Subcutaneous abdominal adipose tissue (tissue), 5 donors: Measurements from ENCODE around the gene NAB1.
A peak's percentile ranks its signal among the peaks of the same experiment; 100 is the strongest.

Experiments used
- H3K27ac ChIP-seq: one replicate; pipeline ENCODE4 v1.7.0; 2013; ENCODE audit warnings: low read depth, mild to moderate bottlenecking, inconsistent platforms, low read length, moderate library complexity
- H3K27me3 ChIP-seq, 5 donors: one replicate each; pipeline ENCODE4 v1.7.0; 2013; ENCODE audit warnings: low read length in 5 of 5, inconsistent platforms in 1 of 5; ENCODE audit not compliant: control insufficient read depth in 5 of 5, insufficient read depth in 4 of 5
- H3K36me3 ChIP-seq, 5 donors: one replicate each; pipeline ENCODE4 v1.7.0; 2013; ENCODE audit warnings: low read length in 5 of 5; ENCODE audit not compliant: control insufficient read depth in 5 of 5, insufficient read depth in 5 of 5
- H3K4me1 ChIP-seq, 5 donors: one replicate each; pipeline ENCODE4 v1.7.0; 2013; ENCODE audit warnings: low read length in 5 of 5, mild to moderate bottlenecking in 3 of 5, moderate library complexity in 1 of 5; ENCODE audit not compliant: control insufficient read depth in 5 of 5, insufficient read depth in 5 of 5
- H3K4me3 ChIP-seq, 5 donors: one replicate each; pipeline ENCODE4 v1.7.0; 2013; ENCODE audit warnings: low read length in 5 of 5, low read depth in 1 of 5
- H3K9ac ChIP-seq, 5 donors: one replicate each; pipeline ENCODE4 v1.7.0; 2013; ENCODE audit warnings: low read length in 5 of 5, mild to moderate bottlenecking in 4 of 5, moderate library complexity in 3 of 5
- H3K9me3 ChIP-seq, 5 donors: one replicate each; pipeline ENCODE4 v1.7.0; 2013; ENCODE audit warnings: low read length in 5 of 5; ENCODE audit not compliant: control insufficient read depth in 5 of 5
- donor health status: healthy.
- donor health status: healthy.
- donor health status: healthy.
- donor health status: healthy.
- donor health status: healthy.

NAB1 gene

DNA sequence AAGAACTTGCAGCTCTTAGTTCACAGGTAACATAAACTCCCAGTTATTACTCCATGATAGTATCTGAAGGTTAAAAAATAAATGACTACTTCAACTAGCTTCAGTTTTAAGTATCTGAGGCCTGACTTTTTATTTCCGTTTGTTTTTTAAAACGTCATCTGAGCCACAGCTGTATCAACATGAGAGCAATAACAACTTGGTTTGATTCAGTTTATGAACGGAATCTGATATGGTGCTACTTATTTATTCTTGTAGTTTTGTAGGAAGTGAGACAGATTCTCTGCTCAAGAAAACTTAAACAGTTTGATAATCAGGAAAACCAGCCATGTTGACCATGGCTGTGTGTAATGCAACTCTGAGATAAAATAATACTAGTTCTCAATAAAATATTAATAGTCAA, 34.9 kb downstream of the NAB1 start:
- Histone ChIP-seq H3K4me3 (no peak overlapping the region), H3K27ac (no peak overlapping the region), H3K9me3 (no peaks in the 10 kb centered on the region), H3K9ac (peak overlapping the region in 1 of 5 donors; percentile 30), H3K36me3 (peaks cover 24 to 53% (median 30%) of the 10 kb centered on the region in 5 donors), H3K4me1 (no peaks in the 10 kb centered on the region), H3K27me3 (no peaks in the 10 kb centered on the region)

DNA sequence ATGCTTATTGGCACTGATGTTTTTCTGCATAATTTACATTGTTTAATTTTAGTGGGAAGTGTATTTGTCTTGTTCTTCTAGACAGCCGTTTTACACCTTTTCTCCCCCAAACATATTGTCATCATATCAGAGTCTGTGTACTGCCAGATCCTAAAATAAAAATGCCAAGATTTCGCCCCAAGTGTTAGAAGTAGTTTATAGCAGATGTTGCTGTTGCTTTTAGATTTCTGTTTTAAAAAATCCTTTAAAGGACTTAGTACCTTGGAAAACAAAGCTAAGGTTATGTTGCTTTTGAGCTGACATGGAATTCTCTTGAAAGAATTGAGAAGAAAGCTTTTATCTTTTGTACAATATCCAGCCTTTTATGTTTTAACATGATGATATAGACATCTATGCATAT, 36.0 kb downstream of the NAB1 start:
- no peaks in the 10 kb centered on the region for H3K27me3 ChIP-seq
- H3K4me1 ChIP-seq: no peaks in the 10 kb centered on the region
- H3K9me3 ChIP-seq: no peaks in the 10 kb centered on the region
- peaks cover 21 to 50% (median 36%) of the 10 kb centered on the region in 5 donors for H3K36me3 ChIP-seq
- no peak overlapping the region for H3K9ac ChIP-seq
- H3K27ac ChIP-seq: no peak overlapping the region
- H3K4me3 ChIP-seq: no peak overlapping the region

DNA sequence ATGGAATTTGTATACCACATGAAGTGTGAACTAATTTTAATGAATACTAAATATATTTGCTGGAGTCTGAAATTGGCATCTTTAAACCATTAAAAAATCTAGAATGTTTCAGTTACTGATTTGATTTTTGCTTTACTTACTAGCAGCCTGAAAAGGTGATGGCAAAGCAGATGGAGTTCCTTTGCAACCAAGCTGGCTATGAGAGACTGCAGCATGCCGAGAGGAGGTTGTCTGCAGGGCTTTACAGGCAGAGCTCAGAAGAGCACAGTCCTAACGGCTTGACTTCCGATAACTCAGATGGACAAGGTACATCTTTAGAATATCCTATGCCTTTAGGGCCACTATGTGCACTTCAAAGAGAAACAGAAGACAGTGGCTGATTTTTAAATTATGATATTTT, 36.5 kb downstream of the NAB1 start:
- peaks cover 21 to 52% (median 36%) of the 10 kb centered on the region in 5 donors for H3K36me3 ChIP-seq

DNA sequence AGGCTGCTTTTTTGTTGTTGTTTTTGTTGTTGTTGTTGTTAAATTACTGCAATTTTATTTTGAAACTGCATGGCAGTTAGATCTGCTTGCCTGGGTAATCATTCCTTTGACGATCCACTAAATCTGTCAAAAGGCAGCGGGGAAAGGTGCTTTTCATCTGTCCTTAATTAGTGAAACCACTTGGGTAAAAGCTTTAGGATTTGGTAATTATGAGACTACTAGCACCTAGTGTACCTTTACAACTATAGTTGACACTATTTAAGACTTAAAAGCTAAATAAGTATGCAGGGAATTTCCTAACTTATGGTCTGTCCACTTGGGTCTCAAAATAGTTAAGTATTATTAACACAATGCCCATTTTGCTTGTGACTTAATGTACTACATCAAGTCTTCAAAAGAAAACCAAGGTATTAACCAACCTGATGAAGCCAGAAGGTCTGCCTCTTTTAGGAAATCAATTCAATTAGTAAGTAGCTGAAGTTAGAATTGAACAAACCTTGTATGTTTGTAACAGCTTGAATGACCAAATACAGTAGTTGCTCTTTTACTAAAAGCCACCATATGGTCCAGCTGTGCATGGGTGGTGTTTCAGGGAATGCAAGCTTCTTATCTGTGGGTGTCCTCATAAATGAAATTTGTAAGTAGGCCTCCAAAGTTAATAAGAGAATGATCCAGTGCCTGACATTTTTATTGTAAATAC, 44.8 kb downstream of the NAB1 start:
- Histone ChIP-seq H3K4me3 (no peak overlapping the region), H3K4me1 (peaks cover 0 to 3% (median 0%) of the 10 kb centered on the region in 5 donors), H3K9ac (no peak overlapping the region), H3K27me3 (no peaks in the 10 kb centered on the region), H3K9me3 (no peaks in the 10 kb centered on the region), H3K27ac (no peak overlapping the region), H3K36me3 (peaks cover 9 to 38% (median 28%) of the 10 kb centered on the region in 5 donors)

More for the DNA sequence above, 36.5 kb downstream of the NAB1 start:
- Histone ChIP-seq H3K4me3 (no peak overlapping the region), H3K4me1 (no peaks in the 10 kb centered on the region), H3K27ac (no peak overlapping the region), H3K9me3 (no peaks in the 10 kb centered on the region), H3K27me3 (no peaks in the 10 kb centered on the region), H3K9ac (no peak overlapping the region)

DNA sequence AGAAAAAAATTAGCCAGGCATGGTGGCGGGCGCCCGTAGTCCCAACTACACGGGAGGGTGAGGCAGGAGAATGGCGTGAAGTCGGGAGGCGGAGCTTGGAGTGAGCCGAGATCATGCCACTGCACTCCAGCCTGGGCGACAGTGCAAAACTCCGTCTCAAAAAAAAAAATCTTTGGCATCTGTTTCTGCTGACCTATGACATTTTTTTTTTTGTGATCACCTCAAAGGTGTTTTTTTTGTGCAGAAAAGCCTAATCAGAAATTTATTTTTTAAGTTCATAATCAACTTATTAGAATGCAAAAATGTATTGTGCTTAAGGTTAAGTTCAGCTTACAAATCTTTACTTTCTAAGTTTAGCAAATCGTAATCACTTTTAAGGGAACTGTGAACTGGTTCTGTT, 45.6 kb downstream of the NAB1 start:
- Histone ChIP-seq H3K27me3 (no peaks in the 10 kb centered on the region), H3K36me3 (peaks cover 9 to 38% (median 22%) of the 10 kb centered on the region in 5 donors), H3K4me3 (no peak overlapping the region), H3K4me1 (peaks cover 0 to 3% (median 0%) of the 10 kb centered on the region in 5 donors), H3K9ac (no peak overlapping the region), H3K9me3 (no peaks in the 10 kb centered on the region), H3K27ac (no peak overlapping the region)

DNA sequence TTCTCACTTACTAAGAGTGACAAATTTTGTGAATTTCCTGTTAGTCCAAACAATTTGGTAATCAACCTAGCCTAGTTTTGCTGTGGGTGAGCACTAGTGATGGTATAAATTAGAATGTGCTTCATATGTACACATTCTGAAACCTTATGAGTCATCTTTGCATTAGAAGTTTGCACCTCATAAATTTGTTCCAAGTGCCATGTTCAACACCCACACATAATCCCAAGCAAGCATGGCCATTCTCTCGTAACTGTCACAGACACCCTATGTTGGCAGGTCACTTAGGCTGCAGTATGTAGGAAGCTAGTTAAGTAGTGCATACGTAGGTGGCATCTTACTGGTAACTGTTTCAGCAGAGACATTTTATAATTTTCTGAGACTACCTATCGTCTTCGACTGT, 46.9 kb downstream of the NAB1 start:
- no peak overlapping the region for H3K27ac ChIP-seq
- H3K9me3 ChIP-seq: no peaks in the 10 kb centered on the region
- H3K4me1 ChIP-seq: peaks cover 0 to 3% (median 0%) of the 10 kb centered on the region in 5 donors
- H3K27me3 ChIP-seq: no peaks in the 10 kb centered on the region
- H3K9ac ChIP-seq: no peak overlapping the region
- H3K4me3 ChIP-seq: no peak overlapping the region
- peaks cover 9 to 29% (median 14%) of the 10 kb centered on the region in 5 donors for H3K36me3 ChIP-seq

DNA sequence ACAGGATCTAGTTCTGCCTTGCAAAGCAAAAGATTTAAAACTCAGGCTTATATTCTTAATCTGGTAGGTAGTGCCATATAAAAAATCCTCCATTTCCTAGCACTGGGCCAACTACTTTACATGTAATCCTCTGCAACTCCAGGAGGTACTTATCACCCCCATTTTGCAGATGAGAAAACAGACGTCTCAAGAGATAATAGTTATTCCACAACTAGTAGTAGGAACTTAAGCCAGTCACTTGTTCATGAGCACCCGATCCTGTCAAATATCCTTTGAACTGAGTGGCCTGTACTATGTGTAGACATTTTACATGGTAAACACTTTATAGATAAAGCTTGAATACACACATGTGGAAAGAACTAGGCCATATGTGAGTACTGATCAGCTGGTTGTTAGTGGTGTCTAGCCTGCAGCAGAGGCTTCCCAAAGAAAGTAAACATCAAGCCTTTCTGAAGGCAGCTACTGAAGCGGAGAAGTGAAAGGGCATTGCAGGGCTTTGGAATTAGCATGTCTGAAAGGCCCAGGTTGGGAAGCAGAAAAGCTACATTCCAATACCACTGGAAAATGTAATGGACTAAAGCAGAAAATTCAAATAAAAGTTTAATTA, 48.0 kb downstream of the NAB1 start:
- Histone ChIP-seq H3K9me3 (no peaks in the 10 kb centered on the region), H3K36me3 (peaks cover 5 to 18% (median 7%) of the 10 kb centered on the region in 5 donors), H3K27me3 (no peaks in the 10 kb centered on the region), H3K4me1 (peaks cover 0 to 3% (median 0%) of the 10 kb centered on the region in 5 donors), H3K9ac (no peak overlapping the region), H3K27ac (no peak overlapping the region), H3K4me3 (no peak overlapping the region)

DNA sequence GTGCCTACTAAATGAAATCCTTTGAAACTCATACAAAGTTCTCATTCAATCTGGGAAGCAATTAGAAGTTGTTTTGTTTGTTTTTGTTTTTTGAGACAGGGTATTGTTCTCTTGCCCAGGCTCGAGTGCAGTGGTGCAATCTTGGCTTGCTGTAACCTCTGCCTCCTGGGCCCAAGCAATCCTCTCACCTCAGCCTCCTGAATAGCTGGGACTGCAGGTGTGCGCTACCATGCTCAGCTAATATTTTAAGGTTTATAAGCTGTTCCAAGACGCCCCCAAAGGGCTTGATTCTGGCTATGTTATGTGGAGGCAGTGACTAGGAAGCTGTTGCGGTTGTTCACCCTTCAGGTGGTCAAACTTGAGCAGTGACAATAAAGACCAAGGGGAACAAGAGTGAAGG, 48.5 kb downstream of the NAB1 start:
- Histone ChIP-seq H3K27ac (no peak overlapping the region), H3K9me3 (no peaks in the 10 kb centered on the region), H3K9ac (no peak overlapping the region), H3K36me3 (peaks cover 4 to 16% (median 7%) of the 10 kb centered on the region in 5 donors), H3K27me3 (no peaks in the 10 kb centered on the region), H3K4me3 (no peak overlapping the region), H3K4me1 (peaks cover 0 to 3% (median 0%) of the 10 kb centered on the region in 5 donors)

DNA sequence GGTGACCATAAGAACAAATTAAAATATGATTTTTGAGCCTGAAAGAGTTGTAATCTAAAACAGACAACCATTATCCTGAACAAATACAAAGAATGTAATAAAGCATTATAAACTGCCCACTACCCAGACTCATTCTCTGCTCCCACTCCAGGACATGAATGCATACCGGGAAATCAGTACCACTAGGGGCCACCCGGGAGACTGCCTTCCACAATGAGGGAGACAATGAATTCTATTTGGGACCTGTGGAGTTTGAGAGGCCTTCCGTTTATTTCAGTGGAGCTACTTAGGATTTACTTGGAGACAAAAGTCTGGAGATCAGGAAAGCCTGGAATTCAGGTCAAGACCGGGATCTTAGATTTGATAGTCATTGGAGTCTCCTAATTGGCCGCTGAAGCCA, 50.0 kb downstream of the NAB1 start:
- H3K4me1 ChIP-seq: peaks cover 0 to 3% (median 0%) of the 10 kb centered on the region in 5 donors
- peaks cover 0 to 1% (median under 1%) of the 10 kb centered on the region in 5 donors for H3K36me3 ChIP-seq
- no peak overlapping the region for H3K27ac ChIP-seq
- no peaks in the 10 kb centered on the region for H3K9me3 ChIP-seq
- no peaks in the 10 kb centered on the region for H3K27me3 ChIP-seq
- H3K4me3 ChIP-seq: no peak overlapping the region
- no peak overlapping the region for H3K9ac ChIP-seq

DNA sequence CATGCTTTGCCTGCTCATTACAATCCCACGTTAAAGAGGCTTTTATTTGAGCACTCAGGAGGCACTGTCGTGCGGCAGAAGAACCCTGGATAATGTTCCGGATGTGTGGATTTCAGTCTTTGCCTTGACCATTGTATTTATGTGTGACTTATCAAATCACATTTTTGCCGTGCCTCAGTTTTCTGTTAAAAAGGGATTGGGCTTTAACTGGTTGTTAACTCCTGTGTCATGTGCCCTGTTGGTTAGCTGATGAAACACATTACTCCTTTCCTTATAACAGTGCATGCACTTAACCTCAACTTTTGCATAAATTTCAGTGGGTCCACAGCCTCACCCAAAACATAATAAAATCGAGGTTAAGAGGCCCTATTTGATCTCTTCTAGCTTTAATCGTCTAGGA, 52.7 kb downstream of the NAB1 start:
- no peak overlapping the region for H3K27ac ChIP-seq
- H3K4me1 ChIP-seq: peaks cover 0 to 3% (median 0%) of the 10 kb centered on the region in 5 donors
- H3K36me3 ChIP-seq: no peaks in the 10 kb centered on the region
- no peak overlapping the region for H3K4me3 ChIP-seq
- H3K27me3 ChIP-seq: no peaks in the 10 kb centered on the region
- H3K9ac ChIP-seq: no peak overlapping the region
- no peaks in the 10 kb centered on the region for H3K9me3 ChIP-seq
